Liver (tissue), 9 donors: ENCODE data around the gene EPB41L4B. TPM values are rescaled to one million over a fixed set of nuclear protein-coding genes. Genes with fewer than 3 reads are reported as not detected.

Experiments used
- DNase-seq: peaks from one replicate; pipeline ENCODE4 v3.0.0-alpha.2; 2017; ENCODE audit warnings: low spot score
- H3K27ac ChIP-seq, 2 donors: one replicate each; pipeline ENCODE4 v1.7.0; 2013; ENCODE audit warnings: inconsistent platforms in 2 of 2, low read length in 2 of 2, control low read depth in 1 of 2, low read depth in 1 of 2, mild to moderate bottlenecking in 1 of 2
- H3K27me3 ChIP-seq, 4 donors: one replicate each; pipeline versions ENCODE4 v1.6.1 to v1.7.0; 2013; ENCODE audit warnings: low read length in 3 of 4, inconsistent platforms in 1 of 4, mild to moderate bottlenecking in 1 of 4, moderate library complexity in 1 of 4; ENCODE audit not compliant: control insufficient read depth in 4 of 4, insufficient read depth in 4 of 4
- H3K36me3 ChIP-seq, 4 donors: one replicate each; pipeline versions ENCODE4 v1.6.1 to v1.7.0; 2013; ENCODE audit warnings: low read length in 3 of 4, mild to moderate bottlenecking in 3 of 4, low read depth in 1 of 4, moderate library complexity in 1 of 4; ENCODE audit not compliant: control insufficient read depth in 4 of 4, insufficient read depth in 3 of 4
- H3K4me1 ChIP-seq, 4 donors: one replicate each; pipeline versions ENCODE4 v1.6.1 to v1.7.0; 2013; ENCODE audit warnings: low read length in 3 of 4, mild to moderate bottlenecking in 3 of 4, moderate library complexity in 1 of 4; ENCODE audit not compliant: control insufficient read depth in 4 of 4, insufficient read depth in 4 of 4
- H3K4me3 ChIP-seq, 3 donors: one replicate each; pipeline versions ENCODE4 v1.6.1 to v1.7.0; 2013; ENCODE audit warnings: low read length in 3 of 3, control low read depth in 1 of 3, low read depth in 1 of 3, mild to moderate bottlenecking in 1 of 3
- H3K9ac ChIP-seq, 2 donors: one replicate each; pipeline ENCODE4 v1.7.0; 2013; ENCODE audit warnings: low read length in 2 of 2, mild to moderate bottlenecking in 2 of 2, moderate library complexity in 2 of 2, control low read depth in 1 of 2, low read depth in 1 of 2
- H3K9me3 ChIP-seq, 4 donors: one replicate each; pipeline versions ENCODE4 v1.6.1 to v1.7.0; 2013; ENCODE audit warnings: low read length in 3 of 4; ENCODE audit not compliant: control insufficient read depth in 4 of 4
- FOXA2 ChIP-seq: IDR thresholded peaks from 2 replicates; pipeline ENCODE4 v1.6.1; 2016; ENCODE audit warnings: antibody characterized with exemption
- GABPA ChIP-seq, 2 donors: IDR thresholded peaks in 1 of 2; conservative IDR thresholded peaks in 1 of 2; 2 replicates each; pipeline ENCODE4 v1.6.1; 2016; ENCODE audit warnings: antibody characterized with exemption in 2 of 2, mild to moderate bottlenecking in 1 of 2, moderate library complexity in 1 of 2
- HNF4A ChIP-seq, 2 donors: conservative IDR thresholded peaks; 2 replicates each; pipeline ENCODE4 v1.6.1; 2016; ENCODE audit warnings: antibody characterized with exemption in 2 of 2, mild to moderate bottlenecking in 2 of 2
- MAX ChIP-seq: IDR thresholded peaks from 2 replicates; pipeline ENCODE4 v1.6.1; 2016; ENCODE audit warnings: antibody characterized with exemption
- RAD21 ChIP-seq, 2 donors: IDR thresholded peaks; 2 replicates each; pipeline ENCODE4 v1.6.1; 2016; ENCODE audit warnings: antibody characterized with exemption in 2 of 2, mild to moderate bottlenecking in 2 of 2
- RXRA ChIP-seq, 2 donors: IDR thresholded peaks; 2 replicates each; pipeline ENCODE4 v1.6.1; 2017 to 2018; ENCODE audit warnings: antibody characterized with exemption in 2 of 2, mild to moderate bottlenecking in 1 of 2
- SP1 ChIP-seq: IDR thresholded peaks from 2 replicates; pipeline ENCODE4 v1.6.1; 2018; ENCODE audit warnings: antibody characterized with exemption, mild to moderate bottlenecking
- TAF1 ChIP-seq: conservative IDR thresholded peaks from 2 replicates; pipeline ENCODE4 v1.6.1; 2016; ENCODE audit warnings: antibody characterized with exemption, mild to moderate bottlenecking
- YY1 ChIP-seq: IDR thresholded peaks from 2 replicates; pipeline ENCODE4 v1.6.1; 2016; ENCODE audit warnings: antibody characterized with exemption, mild to moderate bottlenecking
- ZBTB33 ChIP-seq: IDR thresholded peaks from 2 replicates; pipeline ENCODE4 v1.6.1; 2016; ENCODE audit warnings: antibody characterized with exemption
- WGBS: extraction: QIAGEN DNeasy Blood & Tissue Kit; methylation state at CpG from one replicate; pipeline ENCODE4 v1.1.7; 2013; 5-methylcytosine and 5-hydroxymethylcytosine counted together
- polyA plus RNA-seq, 2 donors: library from polyadenylated mRNA; stranded (reverse) in 1 of 2; unstranded in 1 of 2; fragments of 200-250 nt in 1 of 2; fragments of >200 nt in 1 of 2; fragmentation: Nextera tagmentation in 1 of 2; extraction: Ambion mirVana in 1 of 2; gene quantifications; one replicate each; pipeline versions ENCODE4 v1.2.1 to v1.2.3, GENCODE V29; 2013 to 2015
- total RNA-seq, 2 donors: library from RNA; depleted of rRNA; stranded (reverse); fragments of >200 nt; gene quantifications; one replicate each; pipeline ENCODE4 v1.2.3, GENCODE V29; 2014
- TF ChIP-seq, protein P1 (sequence below): IDR thresholded peaks from 2 replicates; pipeline ENCODE4 v1.6.1; 2016; ENCODE audit warnings: antibody characterized with exemption, mild to moderate bottlenecking
- TF ChIP-seq, protein P2 (sequence below): IDR thresholded peaks from 2 replicates; pipeline ENCODE4 v1.6.1; 2016; ENCODE audit warnings: antibody characterized with exemption
- donor health status: healthy.
- donor health status: healthy.
- donor health status: healthy.
- donor health status: healthy.
- donor health status: healthy.

EPB41L4B gene
- total and polyA plus RNA-seq, 4 donors = 9.9 to 42.6 (median 23.9) TPM

DNA sequence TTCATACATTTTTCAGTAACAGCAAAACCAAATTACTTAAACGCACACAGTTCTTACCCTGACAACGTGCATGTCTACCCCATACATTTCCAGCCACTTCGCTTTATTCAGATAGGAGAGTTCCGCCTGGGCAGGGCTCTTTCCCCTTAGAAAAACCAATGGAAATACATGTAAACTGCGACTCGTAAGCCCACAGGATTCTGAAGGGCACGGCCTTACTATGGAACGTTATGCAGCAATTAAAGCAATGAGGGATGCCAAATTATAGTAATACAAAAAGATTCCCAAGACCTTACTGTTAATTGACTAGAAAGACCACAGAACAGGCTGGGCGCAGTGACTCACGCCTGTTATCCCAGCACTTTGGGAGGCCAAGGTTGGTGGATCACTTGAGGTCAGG, 64.5 kb downstream of the EPB41L4B start:
- no peak overlapping the region for H3K4me3 ChIP-seq
- H3K27me3 ChIP-seq = no peaks in the 10 kb centered on the region
- H3K9ac ChIP-seq = no peak overlapping the region
- TF ChIP-seq RAD21 (IDR thresholded peaks at IDR 0.05) (no peak), TAF1 (no peak), FOXA2 (no peak), GABPA (IDR thresholded peaks at IDR 0.05 in 1 of 2, conservative IDR thresholded peaks at IDR 0.05 in 1 of 2) (no peak), SP1 (no peak)
- TF ChIP-seq, protein P1, sequence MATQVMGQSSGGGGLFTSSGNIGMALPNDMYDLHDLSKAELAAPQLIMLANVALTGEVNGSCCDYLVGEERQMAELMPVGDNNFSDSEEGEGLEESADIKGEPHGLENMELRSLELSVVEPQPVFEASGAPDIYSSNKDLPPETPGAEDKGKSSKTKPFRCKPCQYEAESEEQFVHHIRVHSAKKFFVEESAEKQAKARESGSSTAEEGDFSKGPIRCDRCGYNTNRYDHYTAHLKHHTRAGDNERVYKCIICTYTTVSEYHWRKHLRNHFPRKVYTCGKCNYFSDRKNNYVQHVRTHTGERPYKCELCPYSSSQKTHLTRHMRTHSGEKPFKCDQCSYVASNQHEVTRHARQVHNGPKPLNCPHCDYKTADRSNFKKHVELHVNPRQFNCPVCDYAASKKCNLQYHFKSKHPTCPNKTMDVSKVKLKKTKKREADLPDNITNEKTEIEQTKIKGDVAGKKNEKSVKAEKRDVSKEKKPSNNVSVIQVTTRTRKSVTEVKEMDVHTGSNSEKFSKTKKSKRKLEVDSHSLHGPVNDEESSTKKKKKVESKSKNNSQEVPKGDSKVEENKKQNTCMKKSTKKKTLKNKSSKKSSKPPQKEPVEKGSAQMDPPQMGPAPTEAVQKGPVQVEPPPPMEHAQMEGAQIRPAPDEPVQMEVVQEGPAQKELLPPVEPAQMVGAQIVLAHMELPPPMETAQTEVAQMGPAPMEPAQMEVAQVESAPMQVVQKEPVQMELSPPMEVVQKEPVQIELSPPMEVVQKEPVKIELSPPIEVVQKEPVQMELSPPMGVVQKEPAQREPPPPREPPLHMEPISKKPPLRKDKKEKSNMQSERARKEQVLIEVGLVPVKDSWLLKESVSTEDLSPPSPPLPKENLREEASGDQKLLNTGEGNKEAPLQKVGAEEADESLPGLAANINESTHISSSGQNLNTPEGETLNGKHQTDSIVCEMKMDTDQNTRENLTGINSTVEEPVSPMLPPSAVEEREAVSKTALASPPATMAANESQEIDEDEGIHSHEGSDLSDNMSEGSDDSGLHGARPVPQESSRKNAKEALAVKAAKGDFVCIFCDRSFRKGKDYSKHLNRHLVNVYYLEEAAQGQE = no peak
- peaks cover 12 to 44% (median 39%) of the 10 kb centered on the region in 4 donors for H3K4me1 ChIP-seq
- no peak for DNase-seq
- WGBS = 95% methylated on average over 10 of the region's 10 CpGs
- H3K9me3 ChIP-seq = no peaks in the 10 kb centered on the region
- no peaks in the 10 kb centered on the region for H3K36me3 ChIP-seq
- H3K27ac ChIP-seq = no peak overlapping the region

- Histone ChIP-seq H3K4me3 (peak overlapping the region in 2 of 3 donors; percentile 40 to 50), H3K36me3 (no peaks in the 10 kb centered on the region), H3K27me3 (no peaks in the 10 kb centered on the region), H3K9me3 (no peaks in the 10 kb centered on the region), H3K27ac (peak overlapping the region; percentile 93), H3K4me1 (peaks cover 16 to 53% (median 48%) of the 10 kb centered on the region in 4 donors), H3K9ac (peak overlapping the region in 1 of 2 donors; percentile 94)
- peak; percentile 56 for TF ChIP-seq MAX
- peak in 1 of 2 donors; percentile 5 for TF ChIP-seq RAD21 (IDR thresholded peaks at IDR 0.05)
- peak; percentile 51 for TF ChIP-seq YY1
- no peak for TF ChIP-seq GABPA (IDR thresholded peaks at IDR 0.05 in 1 of 2, conservative IDR thresholded peaks at IDR 0.05 in 1 of 2)
- peak in 1 of 2 donors; percentile 21 for TF ChIP-seq RXRA (IDR thresholded peaks at IDR 0.05)
- TF ChIP-seq ZBTB33 = no peak
- TF ChIP-seq, protein P2, sequence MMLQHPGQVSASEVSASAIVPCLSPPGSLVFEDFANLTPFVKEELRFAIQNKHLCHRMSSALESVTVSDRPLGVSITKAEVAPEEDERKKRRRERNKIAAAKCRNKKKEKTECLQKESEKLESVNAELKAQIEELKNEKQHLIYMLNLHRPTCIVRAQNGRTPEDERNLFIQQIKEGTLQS = no peak
- DNase-seq = no peak
- WGBS = 69% methylated on average over 15 of the region's 15 CpGs
These were observed 65.5 kb downstream of the EPB41L4B start for GRCh38 chr9:109255394-109255793.

- Histone ChIP-seq H3K27me3 (no peaks in the 10 kb centered on the region), H3K36me3 (no peaks in the 10 kb centered on the region), H3K27ac (peak overlapping the region; percentile 93), H3K9ac (peak overlapping the region in 1 of 2 donors; percentile 94), H3K9me3 (no peaks in the 10 kb centered on the region), H3K4me1 (peaks cover 20 to 64% (median 59%) of the 10 kb centered on the region in 4 donors), H3K4me3 (peak overlapping the region in 2 of 3 donors; percentile 40 to 50)
- 43% methylated on average over 4 of the region's 4 CpGs for WGBS
- DNase-seq = no peak
- TF ChIP-seq RAD21 (IDR thresholded peaks at IDR 0.05) (peak in 1 of 2 donors; percentile 5), FOXA2 (peak; percentile 46), SP1 (peak; percentile 41), TAF1 (peak; percentile 4), ZBTB33 (peak; percentile 13), RXRA (IDR thresholded peaks at IDR 0.05) (peak; percentile 18 to 68), HNF4A (conservative IDR thresholded peaks at IDR 0.05) (peak in 1 of 2 donors; percentile 16), GABPA (IDR thresholded peaks at IDR 0.05 in 1 of 2, conservative IDR thresholded peaks at IDR 0.05 in 1 of 2) (no peak)
- TF ChIP-seq, protein P1 = no peak
- TF ChIP-seq, protein P2 = no peak
These were observed 66.5 kb downstream of the EPB41L4B start for GRCh38 chr9:109254317-109254716.
